Stimulated activated CD4-positive, alpha-beta T cell treated with anti-CD3 and anti-CD28 coated beads, TNF-alpha, amount 100 ng/mL, for 4 hours (primary cell): ENCODE measurements around the gene TPK1.

ENCODE experiments used
- DNase-seq, 3 experiments: peaks; one replicate each; pipeline ENCODE4 v3.0.0-alpha.2; 2020; ENCODE audit warnings: low read depth in 3 of 3

Gene TPK1

GRCh38 chr7:144415858-144416257 is 420.0 kb downstream of the TPK1 start:
- no peak for DNase-seq

- no peak for DNase-seq
Observed at GRCh38 chr7:144414815-144415214, 421.0 kb downstream of the TPK1 start.

- DNase-seq = no peak
Observed at GRCh38 chr7:144410441-144410840, 425.4 kb downstream of the TPK1 start.

GRCh38 chr7:144408121-144408520 is 427.7 kb downstream of the TPK1 start:
- DNase-seq = no peak

DNA sequence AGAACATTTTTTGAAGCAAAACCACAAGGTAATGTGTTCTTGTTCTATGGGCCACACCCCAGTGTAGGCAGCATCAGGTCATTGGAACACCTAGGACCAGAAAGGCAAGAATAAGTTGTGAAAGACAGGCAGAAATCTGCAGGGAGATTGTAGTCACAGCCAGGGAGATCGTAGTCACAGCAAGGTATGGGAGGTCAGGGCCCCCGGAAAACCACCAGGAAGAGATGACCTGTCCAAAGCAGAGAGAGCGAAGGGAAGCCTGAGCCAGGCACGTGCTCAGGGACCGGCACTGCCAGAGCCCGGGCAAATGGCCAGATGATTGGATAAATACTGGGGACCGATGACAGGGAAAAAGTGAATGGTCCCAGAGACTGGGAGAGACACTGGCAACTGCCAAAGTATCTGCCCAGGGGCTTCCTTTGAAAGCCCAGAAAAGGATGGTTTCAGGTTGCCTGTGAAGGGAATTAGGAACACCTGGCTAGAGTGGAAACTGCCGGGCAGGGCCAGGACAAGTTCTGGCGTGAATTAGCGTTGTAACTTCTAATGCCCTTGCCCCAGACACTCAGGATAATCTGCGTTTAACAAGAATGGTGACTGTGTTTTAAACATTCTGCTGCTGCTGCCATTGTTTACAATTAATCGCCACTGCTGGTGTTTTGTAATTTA is 428.5 kb downstream of the TPK1 start:
- DNase-seq = no peak

DNA sequence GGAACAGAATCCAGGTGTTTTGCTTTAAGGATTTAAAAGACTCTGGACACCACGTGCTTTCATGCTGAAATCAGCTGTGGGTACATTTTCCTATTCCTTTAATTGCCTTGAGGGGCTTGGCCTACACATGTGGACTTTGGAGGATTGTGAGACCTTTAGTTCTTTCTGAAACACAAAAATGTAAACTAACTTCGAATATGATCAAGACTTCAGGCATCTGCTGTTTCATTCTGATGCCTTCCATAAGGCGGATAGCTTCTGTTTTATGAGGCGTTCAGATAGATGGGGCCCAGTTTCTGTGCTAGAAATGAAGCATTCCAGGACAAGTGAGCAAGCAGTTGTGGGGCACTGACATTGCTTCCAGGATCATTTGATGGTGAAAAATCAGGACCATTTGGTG is 430.9 kb downstream of the TPK1 start:
- DNase-seq = no peak

- DNase-seq = no peak
Observed at GRCh38 chr7:144403649-144404061, 432.2 kb downstream of the TPK1 start, which contains the start of gene NOBOX. TSS of gene NOBOX (minus strand) at chr7:144403693.

GRCh38 chr7:144403102-144403501 is 432.8 kb downstream of the TPK1 start:
- no peak for DNase-seq
